HG03469 (cell line): ENCODE measurements around the gene CDCA4.
"Not testable (repeated sequence)": the region's sequence is repeated elsewhere in the genome, so short reads cannot be mapped to it uniquely, and the experiment has no call there.

Experiments
- ATAC-seq: cut with Tn5 transposase; IDR thresholded peaks from one replicate; pipeline ENCODE4 v1.9.1; 2021; ENCODE audit warnings: mild to moderate bottlenecking, moderate library complexity, moderate number of reproducible peaks; ENCODE audit not compliant: unreplicated experiment

CDCA4 gene

DNA sequence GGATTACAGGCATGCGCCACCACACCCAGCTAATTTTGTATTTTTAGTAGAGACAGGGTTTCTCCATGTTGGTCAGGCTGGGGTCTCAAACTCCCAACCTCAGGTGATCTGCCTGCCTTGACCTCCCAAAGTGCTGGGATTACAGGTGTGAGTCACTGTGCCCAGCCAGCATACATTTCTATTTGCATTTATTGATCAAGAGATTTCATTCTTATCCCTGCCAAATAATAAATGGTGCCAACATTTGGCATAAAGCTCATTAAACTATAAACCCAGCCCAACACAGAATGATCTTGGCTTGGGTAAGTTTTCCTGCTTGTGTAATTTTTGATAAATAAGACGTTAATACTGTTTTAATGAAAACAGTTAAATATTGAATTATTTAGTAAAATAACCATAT is 14.7 kb upstream of the CDCA4 start:
- not testable (repeated sequence) for ATAC-seq

DNA sequence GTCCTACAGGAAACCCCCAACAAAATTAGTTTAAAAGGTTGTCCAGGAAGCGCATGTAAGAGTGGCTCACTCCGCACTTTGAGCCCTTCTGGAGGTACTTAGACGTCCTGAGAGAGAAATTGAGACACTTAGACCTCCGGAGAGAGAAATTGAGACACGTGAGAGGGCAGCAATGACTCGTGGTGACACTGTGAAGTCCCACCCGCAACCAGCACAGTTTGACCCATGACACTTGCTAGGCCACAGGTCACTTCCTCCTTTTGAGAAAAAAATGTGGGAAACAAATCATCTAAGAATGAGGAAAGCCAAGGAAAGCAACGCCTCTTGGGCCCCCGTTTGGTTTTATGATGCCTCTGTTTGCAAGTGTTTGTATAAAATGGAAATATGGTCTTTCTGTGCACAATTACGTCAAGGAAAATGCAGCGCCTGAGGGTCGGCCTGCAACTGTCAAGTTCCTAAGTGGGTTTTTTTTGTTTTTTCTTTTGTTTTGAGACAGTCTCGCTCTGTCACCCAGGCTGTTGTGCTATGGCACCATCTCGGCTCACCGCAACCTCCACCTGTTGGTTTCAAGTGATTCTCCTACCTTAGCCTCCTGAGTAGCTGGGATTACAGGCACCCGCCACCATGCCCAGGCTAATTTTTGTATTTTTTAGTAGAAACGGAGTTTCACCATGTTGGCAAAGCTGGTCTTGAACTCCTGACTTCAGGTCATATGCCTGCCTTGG is 13.6 kb upstream of the CDCA4 start:
- no peak for ATAC-seq

DNA sequence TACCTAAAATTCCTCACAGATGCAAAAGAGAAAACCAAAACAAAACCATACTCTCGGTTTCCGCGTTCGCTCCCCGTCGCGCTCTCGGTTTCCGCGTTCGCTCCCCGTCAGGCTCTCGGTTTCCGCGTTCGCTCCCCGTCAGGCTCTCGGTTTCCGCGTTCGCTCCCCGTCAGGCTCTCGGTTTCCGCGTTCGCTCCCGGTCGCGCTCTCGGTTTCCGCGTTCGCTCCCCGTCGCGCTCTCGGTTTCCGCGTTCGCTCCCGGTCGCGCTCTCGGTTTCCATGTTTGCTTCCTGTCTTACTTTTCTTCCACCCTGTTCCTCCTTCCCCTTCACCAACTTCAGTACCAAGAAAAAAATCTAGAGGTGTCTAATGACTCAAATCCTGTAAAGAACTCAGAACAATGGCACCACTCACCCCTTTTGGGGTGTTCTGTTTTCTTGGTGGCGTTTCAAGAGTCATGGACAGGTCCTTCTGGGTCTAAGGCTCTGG is 12.6 kb upstream of the CDCA4 start:
- not testable (repeated sequence) for ATAC-seq

DNA sequence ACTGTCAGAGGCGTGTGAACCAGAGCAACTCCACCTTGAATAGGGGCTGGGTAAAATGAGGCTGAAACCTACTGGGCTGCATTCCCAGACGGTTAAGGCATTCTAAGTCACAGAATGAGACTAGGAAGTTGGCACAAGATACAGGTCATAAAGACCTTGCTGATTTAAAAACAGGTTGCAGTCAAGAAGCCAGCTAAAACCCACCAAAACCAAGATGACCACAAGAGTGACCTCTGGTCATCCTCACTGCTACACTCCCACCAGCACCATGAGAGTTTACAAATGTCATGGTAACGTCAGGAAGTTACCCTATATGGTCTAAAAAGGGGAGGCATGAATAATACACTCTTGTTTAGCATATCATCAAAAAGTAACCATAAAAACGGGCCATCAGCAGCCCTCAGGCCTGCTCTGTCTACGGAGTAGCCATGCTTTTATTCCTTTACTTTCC is 11.6 kb upstream of the CDCA4 start:
- not testable (repeated sequence) for ATAC-seq

DNA sequence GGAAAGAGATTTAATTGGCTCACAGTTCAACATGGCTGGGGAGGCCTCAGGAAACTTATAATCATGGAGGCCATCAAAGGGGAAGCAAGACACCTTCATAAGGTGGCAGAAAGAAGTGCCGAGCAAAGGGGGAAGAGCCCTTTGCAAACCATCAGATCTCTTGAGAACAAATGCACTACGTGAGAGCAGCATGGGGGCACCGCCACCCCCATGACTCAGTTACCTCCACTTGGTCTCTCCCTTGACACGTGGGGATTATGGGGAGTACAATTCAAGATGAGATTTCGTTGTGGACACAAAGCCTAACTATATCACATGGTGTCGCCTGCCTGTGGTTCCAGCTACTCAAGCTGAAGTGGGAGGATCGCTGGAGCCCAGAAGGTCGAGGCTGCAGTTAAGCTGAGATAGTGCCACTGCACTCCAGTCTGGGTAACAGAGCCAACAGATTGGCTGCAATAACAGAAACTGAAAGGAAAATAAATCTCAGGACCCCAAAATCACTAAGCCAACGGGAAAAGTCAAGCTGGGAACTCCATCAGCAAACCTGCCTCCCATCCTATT is 10.0 kb upstream of the CDCA4 start:
- no peak for ATAC-seq

DNA sequence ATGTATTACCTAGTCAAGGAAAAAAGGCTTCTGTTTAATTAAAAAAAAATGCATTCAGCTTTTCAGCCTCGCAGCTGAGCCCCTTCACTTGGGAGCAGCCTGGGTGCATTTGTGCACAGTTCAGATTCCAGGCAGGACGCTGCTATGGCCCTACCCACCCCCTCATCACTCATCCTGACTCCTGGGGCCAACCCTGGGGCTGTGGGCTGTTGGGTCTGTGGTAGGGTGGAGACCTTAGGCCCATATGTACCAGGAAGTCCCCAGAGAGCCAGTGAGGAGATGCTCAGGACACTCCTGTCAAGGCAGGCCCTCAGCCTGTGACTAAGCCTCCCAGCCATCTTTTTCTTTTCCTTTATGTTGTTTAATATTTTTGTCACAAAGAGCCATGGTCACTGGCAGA is 9.3 kb upstream of the CDCA4 start:
- ATAC-seq: no peak

DNA sequence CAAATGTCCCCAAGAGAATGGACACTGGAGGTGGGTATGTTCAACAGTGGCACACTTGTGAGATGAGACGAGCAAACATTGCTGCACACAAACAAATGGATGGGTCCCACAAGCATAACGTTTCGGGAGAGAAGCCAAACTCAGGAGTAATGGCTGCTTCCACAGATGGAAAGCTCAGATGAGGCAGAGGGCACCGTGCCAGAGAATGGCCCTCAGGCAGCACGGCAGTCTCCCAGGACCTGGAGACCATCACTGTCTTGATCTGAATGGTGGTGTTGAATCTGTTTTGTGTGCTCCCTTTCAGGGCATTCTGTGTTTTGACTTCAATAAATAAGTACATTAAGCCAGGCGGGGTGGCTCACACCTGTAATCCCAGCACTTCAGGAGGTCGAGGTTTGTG is 8.5 kb upstream of the CDCA4 start:
- ATAC-seq: no peak

DNA sequence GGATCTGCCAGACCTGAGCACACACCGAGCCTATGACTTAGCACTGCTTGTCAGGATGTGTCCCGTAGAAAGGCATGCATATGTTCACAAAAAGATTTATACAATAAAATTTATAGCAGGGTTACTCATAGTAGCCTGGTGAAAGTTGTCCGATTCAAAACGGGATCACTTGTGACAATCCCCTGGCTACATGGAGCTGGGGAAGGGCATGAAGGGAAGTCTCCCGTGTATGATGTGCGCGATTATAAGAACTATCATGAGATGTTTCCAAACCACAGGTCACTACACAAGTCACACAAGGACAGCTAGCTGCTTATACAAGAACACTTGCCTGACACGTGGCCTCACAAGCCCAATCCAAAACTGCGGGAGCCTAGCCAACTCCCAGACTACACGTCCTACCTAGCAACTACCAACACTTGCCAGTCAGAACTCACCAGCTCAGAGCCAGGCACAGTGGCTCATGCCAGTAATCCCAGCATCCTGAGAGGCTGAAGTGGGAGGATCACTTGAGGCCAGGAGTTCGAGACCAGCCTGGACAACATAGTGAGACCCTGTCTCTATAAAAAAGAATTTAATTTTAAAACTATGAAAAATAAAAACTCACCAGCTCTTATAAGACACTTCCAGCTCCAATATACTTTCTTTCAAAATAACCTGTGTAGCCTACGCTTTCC is 7.5 kb upstream of the CDCA4 start:
- ATAC-seq: no peak

DNA sequence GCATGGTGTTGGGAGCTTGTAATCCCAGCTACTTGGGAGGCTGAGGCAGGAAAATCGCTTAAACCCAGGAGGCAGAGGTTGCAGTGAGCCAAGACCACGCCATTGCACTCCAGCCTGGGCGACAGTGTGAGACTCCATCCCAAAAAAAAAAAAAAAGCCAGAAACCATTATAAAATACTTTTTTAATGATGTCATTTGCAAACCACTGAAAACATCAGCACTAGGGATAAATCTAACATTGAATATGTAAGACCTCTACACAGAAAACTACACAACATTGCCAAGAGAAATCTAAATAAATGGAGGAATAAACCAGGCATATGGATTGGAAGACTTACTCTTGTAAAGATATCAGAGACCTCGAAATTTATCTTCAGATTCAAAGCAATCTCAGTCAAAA is 6.8 kb upstream of the CDCA4 start:
- not testable (repeated sequence) for ATAC-seq

DNA sequence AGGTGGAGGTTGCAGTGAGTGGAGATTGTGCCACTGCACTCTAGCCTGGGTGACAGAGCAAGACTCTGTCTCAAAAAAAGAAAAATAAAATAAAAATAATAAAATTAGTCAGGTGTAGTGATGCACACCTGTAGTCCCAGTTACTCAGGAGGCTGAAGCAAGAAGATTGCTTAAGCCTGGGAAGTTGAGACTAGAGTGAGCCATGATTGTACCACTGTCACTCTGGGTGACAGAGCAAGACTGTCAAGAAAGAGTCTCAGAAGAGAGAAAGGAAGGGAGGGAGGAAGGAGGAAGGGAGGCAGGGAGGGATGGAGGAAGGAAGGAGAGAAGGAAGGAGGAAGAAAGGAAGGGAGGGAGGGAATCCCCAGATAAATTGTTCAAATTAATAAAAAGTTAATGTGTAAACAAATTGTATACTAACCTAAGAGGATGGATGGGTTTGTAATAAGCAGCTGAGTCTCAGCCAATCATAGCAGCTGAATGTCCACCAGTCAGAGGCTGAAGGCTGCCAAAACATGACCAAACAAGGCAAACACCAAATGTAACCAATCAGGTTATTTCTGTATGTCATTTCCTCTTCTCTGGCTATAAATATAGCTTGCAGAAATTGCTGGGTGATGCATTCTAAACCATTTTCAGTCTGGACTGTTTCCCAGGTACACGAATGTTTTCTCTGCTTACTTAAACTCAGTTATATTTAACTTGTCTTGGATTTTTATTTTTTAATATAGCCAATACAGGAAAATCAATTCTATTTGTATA is 6.1 kb upstream of the CDCA4 start:
- no peak for ATAC-seq

DNA sequence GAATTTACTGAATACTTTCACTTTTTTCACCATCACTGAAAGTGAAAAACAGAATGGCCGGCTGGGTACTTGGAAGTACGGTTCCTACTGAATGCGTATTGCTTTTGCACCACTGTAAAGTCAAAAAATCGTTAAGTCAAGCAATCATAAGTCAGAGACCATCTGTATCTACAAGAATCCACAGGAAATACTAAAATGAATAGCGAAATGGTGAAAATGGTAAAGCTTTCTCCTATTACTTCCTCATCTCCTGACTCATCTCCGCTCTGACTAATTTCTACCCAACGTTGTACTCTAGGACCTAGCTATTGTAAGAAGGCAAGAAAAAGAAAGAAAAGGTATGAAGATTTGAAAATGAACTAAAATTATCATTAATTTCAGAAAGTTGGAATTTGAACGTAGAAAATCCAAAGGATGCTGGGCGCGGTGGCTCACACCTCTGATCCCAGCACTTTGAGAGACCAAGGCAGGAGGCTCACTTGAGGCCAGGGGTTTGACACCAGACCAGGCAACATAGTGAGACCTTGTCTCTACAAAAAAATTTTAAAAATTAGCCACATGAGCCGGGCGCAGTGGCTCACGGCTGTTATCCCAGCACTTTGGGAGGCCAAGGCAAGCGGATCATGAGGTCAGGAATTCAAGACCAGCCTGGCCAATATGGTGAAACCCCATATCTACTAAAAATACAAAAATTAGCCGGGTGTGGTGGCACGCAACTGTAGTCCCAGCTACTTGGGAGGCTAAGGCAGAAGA is 5.3 kb upstream of the CDCA4 start:
- no peak for ATAC-seq

DNA sequence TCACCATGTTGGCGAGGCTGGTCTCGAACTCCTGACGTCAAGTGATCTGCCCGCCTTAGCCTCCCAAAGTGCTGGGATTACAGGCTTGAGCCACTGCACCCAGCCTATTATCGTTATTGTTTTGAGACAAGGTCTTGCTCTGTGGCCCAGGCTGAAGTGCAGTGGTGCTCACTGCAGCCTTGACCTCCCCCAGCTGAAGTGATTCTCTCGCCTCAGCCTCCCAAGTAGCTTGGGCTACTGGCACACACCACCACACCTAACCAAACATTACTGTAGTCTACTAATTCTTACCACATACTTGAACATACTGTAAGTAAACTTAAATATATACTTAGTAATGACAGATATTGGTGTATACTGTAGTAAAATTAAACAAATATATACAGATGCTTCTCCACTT is 4.5 kb upstream of the CDCA4 start:
- ATAC-seq: no peak

DNA sequence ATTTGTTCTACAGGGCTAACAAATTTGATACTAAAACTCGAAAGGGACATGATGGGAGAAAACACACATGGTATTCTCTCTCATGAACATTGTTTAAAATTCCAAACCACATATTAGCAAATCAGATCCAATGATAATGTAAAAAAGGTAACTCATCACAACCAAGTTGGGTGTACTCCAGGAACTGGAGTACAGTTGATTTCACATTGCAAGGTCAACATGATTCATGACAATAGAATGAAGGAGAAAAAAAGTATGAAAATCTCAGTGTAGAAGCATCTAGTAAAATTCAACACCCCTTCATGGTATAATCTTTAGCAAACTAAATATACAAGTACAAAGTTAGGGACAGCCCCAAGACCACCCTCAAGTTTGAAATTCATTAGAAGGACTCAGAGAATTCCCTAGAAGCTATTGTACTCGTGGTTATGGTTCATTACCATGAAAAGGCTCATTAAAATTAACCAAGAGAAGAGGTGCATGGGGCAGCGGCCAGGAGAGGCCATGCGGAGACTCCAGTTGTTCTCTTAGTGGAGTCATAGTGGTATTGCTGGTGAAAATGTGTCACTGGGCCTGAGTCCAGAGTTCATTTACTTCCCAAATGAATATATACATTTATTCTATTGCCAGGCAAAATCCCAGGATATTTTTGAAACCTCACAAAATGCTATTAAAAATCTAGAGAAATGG is 3.1 kb upstream of the CDCA4 start:
- ATAC-seq: no peak

DNA sequence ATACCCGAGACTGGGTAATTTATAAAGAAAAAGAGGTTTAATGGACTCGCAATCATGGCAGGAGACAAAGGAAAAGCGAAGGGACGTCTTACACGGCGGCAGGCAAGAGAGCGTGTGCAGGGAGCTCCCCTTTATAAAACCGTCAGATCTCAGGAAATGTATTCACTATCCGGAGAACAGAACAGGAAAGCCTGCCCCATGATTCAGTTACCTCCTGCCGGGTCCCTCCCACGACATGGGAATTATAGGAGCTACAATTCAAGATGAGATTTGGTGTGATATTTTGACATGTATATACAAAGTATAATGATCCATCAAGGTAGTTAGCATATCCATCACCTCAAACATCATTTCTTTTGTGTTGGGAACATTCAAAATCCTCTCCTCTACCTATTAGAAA is 2.3 kb upstream of the CDCA4 start:
- ATAC-seq: no peak

DNA sequence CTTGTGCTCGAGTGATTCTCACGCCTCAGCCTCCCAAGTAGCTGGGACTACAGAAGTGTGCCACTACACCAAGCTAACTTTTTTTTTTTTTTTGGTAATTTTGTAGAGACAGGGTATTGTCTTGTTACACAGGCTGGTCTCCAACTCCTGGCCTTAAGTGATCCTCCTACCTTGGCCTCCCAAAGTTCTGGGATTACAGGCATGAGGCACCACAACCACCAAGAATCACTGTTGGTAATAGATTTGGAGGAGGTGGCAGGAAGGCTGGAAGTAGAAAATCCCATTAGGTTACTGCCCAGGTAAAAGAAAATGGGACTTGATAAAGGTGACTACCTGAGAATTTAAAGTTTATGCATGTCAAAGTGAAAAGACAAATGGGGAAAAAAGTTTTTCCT is 1.4 kb upstream of the CDCA4 start:
- ATAC-seq: no peak

DNA sequence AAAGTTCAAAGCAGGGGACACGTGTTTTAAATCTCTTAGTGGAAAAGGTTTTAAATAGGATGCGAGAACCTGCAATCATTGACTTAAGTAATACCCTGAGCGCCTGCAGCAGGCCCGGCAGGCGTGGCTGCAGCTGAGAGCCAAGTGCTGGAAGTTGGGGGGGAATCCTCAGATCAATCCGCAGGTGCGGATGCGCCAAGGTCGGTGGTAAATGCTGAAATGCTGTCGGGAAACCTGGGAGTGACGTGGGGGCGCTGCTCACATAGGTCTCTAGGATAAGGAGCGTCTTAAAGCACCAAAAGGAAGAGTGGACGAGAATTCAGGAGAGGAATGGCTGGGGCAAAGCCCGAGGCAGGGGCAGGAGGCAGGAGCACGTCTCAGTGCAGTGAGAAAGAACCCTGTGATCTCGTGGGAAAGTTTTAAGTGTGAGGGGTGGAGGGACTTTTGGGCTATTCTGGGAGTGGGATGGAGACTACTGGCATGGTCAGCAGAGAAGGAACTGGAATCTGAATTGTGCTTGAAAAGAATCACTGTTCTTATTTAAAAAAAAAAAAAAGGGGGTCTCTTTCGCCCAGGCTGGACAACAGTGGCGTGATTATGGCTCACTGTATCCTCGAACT is 883 bp upstream of the CDCA4 start:
- ATAC-seq: no peak

DNA sequence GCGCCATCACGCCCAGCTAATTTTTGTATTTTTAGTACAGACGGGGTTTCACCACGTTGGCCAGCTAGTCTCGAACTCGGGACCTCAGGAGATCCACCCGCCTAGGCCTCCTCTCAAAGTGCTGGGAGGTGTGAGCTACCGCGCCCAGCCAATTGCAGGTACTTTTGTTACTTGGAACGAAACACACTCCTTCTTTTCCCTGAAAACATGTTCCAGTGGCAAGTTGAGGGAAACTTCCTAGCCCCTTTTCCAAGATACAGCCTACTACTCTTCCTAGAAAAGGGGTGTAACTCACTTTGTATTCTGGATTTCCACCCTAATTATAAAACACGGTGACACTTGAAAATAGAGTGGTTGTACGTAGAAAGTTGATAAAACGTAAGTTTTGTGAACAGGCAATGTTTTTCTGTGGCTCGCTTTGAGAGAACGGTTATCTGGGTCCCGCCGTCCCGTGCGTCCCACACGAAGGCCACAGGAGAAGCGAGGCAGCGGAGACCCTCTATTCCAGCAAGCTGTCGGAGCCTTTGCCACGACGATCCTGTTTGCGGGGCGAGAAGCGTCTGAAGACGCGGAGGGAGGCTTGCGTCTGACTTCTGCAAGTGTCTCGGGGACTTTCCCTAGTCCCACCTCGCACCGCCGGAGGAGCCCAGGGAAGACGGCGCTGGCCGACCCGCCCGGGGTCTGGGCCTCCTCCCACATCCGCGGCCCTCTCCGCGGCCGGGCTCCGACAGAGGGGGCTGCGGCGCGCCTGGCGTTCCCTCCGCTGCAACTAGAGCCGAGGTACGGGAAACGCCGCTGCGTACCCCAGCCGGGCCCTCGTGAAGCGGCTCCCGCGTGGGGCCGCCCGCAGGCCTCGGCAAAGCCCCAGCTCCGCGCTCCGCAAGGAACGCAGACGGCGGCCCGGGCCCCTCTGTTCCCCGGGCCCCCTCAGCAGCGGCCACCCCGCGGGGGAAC is 745 bp downstream of the CDCA4 start:
- ATAC-seq: peak; percentile 3

DNA sequence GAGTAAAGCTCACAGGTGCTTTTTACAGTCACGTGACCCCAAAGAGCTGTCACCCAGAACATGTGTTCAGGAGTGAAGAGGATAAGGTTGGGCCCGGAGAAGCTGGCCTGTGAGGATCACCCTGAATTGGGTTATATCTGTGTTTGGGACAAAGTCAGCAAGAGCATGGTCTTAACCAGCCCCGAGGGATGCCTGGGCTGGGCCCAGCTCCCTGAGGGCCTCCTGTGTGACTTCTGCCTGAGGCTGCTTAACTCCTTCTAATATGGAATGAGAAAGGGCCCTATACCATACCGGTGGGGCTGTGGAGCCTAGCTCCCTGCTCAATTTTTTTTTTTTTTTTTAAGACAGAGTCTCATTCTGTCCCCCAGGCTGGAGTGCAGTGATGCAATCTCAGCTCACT is 2.5 kb downstream of the CDCA4 start:
- ATAC-seq: no peak

DNA sequence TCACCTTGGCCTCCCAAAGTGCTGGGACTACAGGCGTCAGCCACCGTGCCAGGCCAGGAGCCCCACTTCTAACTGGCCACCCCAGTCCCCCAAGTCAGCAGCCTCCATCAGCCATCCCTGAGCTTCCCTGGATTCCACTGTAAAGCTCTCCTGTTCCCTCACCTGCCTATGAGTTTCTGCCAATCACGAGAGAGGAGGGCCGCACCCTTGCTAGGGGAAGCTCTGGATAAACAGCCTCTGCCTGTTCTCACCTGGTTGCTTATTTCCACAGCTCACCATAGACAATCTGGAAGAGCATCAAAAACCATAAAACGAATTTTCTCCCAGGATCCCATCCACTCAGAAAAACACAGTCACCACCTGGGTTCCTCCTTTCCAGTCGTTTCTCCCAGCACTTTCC is 5.0 kb downstream of the CDCA4 start:
- no peak for ATAC-seq
